Measurements from ENCODE around the gene OPN1LW. TPM values are rescaled to one million over a fixed set of nuclear protein-coding genes. Genes with fewer than 3 reads are reported as not detected.

Gene OPN1LW
- total and polyA plus RNA-seq, 4 donors, result not detected

GRCh38 chrX:154116426-154117211, 27.4 kb upstream of the OPN1LW start:
- no peak for ATAC-seq (ENCODE audit: insufficient read depth, low FRiP score)
- H3K9me3 ChIP-seq (ENCODE audit: control insufficient read depth in 4 of 4, insufficient read depth in 3 of 4, low read length in 3 of 4), result peaks cover 0 to 8% (median 1%) of the 10 kb centered on the region in 4 donors
- H3K4me1 ChIP-seq (ENCODE audit: control insufficient read depth in 5 of 5, insufficient read depth in 5 of 5, low read length in 5 of 5), result peaks cover 0 to 1% (median 0%) of the 10 kb centered on the region in 5 donors
- no peak for DNase-seq
- no peak overlapping the region for H3K4me3 ChIP-seq
- H3K9ac ChIP-seq (ENCODE audit: insufficient read depth in 1 of 2, low read length in 2 of 2), result no peak overlapping the region
- TF ChIP-seq CTCF (IDR thresholded peaks at IDR 0.05; ENCODE audit: control extremely low read depth, extremely low read depth), result no peak
- 76 to 90% methylated on average over 19 of the region's 19 CpGs for WGBS, 2 donors
- no peaks in the 10 kb centered on the region for H3K36me3 ChIP-seq (ENCODE audit: control insufficient read depth in 4 of 4, insufficient read depth in 4 of 4, low read length in 4 of 4)
- H3K27ac ChIP-seq (ENCODE audit: low read depth in 1 of 2, low read length in 1 of 2), result no peak overlapping the region
- no peaks in the 10 kb centered on the region for H3K27me3 ChIP-seq (ENCODE audit: control insufficient read depth in 3 of 3, insufficient read depth in 3 of 3, low read length in 2 of 3)

- no peak overlapping the region for H3K27ac ChIP-seq (ENCODE audit: low read depth in 1 of 2, low read length in 1 of 2)
- no peaks in the 10 kb centered on the region for H3K27me3 ChIP-seq (ENCODE audit: control insufficient read depth in 3 of 3, insufficient read depth in 3 of 3, low read length in 2 of 3)
- peaks cover 0 to 8% (median 1%) of the 10 kb centered on the region in 4 donors for H3K9me3 ChIP-seq (ENCODE audit: control insufficient read depth in 4 of 4, insufficient read depth in 3 of 4, low read length in 3 of 4)
- no peak for TF ChIP-seq CTCF (IDR thresholded peaks at IDR 0.05; ENCODE audit: control extremely low read depth, extremely low read depth)
- 72 to 97% methylated on average over 6 of the region's 6 CpGs for WGBS, 2 donors
- no peaks in the 10 kb centered on the region for H3K36me3 ChIP-seq (ENCODE audit: control insufficient read depth in 4 of 4, insufficient read depth in 4 of 4, low read length in 4 of 4)
- no peak overlapping the region for H3K4me3 ChIP-seq
- DNase-seq (no peak), ATAC-seq (ENCODE audit: insufficient read depth, low FRiP score) (no peak)
- no peak overlapping the region for H3K9ac ChIP-seq (ENCODE audit: insufficient read depth in 1 of 2, low read length in 2 of 2)
- H3K4me1 ChIP-seq (ENCODE audit: control insufficient read depth in 5 of 5, insufficient read depth in 5 of 5, low read length in 5 of 5), result peaks cover 0 to 7% (median 0%) of the 10 kb centered on the region in 5 donors
Observed at GRCh38 chrX:154117566-154117965, 26.5 kb upstream of the OPN1LW start.

- H3K4me1 ChIP-seq (ENCODE audit: control insufficient read depth in 5 of 5, insufficient read depth in 5 of 5, low read length in 5 of 5), result peaks cover 0 to 8% (median 0%) of the 10 kb centered on the region in 5 donors
- H3K4me3 ChIP-seq, result no peak overlapping the region
- no peak overlapping the region for H3K9ac ChIP-seq (ENCODE audit: insufficient read depth in 1 of 2, low read length in 2 of 2)
- H3K27ac ChIP-seq (ENCODE audit: low read depth in 1 of 2, low read length in 1 of 2), result no peak overlapping the region
- peaks cover 0 to 8% (median 1%) of the 10 kb centered on the region in 4 donors for H3K9me3 ChIP-seq (ENCODE audit: control insufficient read depth in 4 of 4, insufficient read depth in 3 of 4, low read length in 3 of 4)
- TF ChIP-seq CTCF (IDR thresholded peaks at IDR 0.05; ENCODE audit: control extremely low read depth, extremely low read depth), result no peak
- ATAC-seq (ENCODE audit: insufficient read depth, low FRiP score) (no peak), DNase-seq (no peak)
- H3K27me3 ChIP-seq (ENCODE audit: control insufficient read depth in 3 of 3, insufficient read depth in 3 of 3, low read length in 2 of 3), result no peaks in the 10 kb centered on the region
- 82 to 100% methylated on average over 3 of the region's 3 CpGs for whole genome bisulfite sequencing, 2 donors
- no peaks in the 10 kb centered on the region for H3K36me3 ChIP-seq (ENCODE audit: control insufficient read depth in 4 of 4, insufficient read depth in 4 of 4, low read length in 4 of 4)
Observed at GRCh38 chrX:154120567-154120966, 23.5 kb upstream of the OPN1LW start.

All from lung (tissue), 12 donors.